Measurements from ENCODE around the gene MCM6.

The MCM6 gene

DNA sequence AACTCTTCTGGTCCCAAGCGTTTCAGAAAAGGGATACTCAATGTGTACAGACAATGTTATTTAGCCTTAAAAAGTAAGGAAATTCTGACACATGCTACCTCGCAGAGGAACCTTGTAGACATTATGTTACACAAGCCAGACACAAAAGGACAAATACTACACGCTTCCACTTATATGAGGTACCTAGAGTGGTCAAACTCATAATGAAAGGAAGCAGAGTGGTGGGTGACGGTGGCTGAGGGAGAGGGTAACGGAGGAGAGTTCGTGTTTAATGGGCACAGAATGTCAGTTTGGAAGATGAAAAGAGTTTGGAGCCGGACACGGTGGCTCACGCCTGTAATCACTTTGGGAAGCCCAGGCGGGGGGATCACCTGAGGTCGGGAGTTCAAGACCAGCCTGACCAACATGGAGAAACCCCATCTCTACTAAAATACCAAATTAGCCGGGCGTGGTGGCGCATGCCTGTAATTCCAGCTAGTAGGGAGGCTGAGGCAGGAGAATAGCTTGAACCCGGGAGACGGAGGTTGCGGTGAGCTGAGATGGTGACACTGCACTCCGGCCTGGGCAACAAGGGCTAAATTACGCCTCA is 1.4 kb downstream of the MCM6 start:
- DNase-seq (ENCODE audit: low read depth, low spot score): no peak
- H3K4me3 ChIP-seq (ENCODE audit: low read length): peak overlapping the region; percentile 85

DNA sequence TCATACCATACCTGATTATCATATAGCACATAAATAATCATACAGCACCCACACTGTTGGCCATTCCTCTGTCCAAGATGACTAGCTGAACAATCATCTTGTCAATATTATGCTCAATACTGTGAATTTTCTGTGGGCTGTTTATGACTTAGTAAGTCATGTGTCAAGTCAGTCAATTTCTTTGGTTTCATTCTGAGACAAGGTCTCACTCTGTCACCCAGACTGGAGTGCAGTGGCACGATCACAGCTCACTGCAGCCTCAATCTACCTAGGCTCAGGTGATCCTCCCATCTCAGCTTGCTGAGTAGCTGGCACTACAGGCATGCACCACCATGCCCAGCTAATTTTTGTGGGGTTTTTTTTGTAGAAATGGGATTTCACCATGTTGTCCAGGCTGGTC is 5.7 kb downstream of the MCM6 start:
- no peak for DNase-seq (ENCODE audit: low read depth, low spot score)
- H3K4me3 ChIP-seq (ENCODE audit: low read length): no peak overlapping the region

DNA sequence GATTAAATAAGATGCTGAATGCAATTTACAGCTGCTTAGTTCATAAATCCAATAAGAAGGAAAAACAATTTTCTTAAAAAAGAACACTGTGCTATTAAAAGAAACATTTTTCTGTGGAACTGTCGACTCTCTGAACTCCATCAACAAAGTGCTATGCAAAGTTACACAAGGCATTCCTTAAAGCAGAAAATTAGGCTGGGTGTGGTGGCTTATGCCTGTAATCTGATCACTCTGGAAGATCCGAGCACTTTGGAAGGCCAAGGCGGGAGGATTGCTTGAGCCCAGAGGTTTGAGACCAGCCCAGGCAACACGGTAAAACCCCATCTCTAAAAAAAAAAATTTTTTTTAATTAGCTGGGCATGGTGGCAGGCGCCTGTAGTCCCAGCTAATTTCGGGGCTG is 13.0 kb downstream of the MCM6 start:
- H3K4me3 ChIP-seq (ENCODE audit: low read length): no peak overlapping the region
- DNase-seq (ENCODE audit: low read depth, low spot score): no peak

DNA sequence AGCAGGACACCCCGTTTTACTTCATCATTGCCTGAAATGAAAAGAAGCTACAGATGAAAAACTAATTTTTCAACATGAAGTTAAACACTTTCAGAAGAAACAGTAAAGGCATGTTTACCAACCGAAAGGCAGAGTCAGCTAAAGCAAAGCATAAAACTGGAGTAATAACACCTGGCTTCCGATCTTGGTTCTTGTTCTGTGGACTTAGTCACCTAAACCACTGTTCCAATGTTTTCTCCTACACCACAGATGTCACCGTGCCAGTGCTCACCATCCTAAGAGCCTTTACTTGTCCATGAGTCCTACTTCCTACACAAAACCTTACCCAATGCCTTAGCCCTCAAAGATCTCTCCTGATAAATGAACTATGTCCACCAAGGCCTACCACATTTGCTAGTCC is 13.5 kb downstream of the MCM6 start:
- no peak overlapping the region for H3K4me3 ChIP-seq (ENCODE audit: low read length)
- no peak for DNase-seq (ENCODE audit: low read depth, low spot score)

DNA sequence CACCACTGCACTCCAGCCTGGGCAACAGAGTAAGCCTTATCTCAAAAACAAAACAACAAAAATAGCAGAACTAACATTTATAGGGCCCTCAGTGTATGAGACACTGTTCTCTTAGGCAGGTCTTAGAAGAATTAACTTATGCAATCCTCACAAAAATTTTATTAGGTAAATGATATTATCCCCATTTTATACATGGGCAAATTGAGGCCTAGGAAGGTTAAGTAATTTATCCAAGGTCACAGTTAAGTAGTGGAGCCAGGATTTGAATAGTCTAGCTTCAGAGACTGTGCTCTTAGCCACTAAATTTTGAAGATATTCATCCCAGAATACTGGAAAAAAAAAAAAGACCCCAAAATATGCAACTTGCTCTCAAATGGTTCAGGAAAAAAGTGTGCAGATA is 22.8 kb downstream of the MCM6 start:
- no peak overlapping the region for H3K4me3 ChIP-seq (ENCODE audit: low read length)
- no peak for DNase-seq (ENCODE audit: low read depth, low spot score)

DNA sequence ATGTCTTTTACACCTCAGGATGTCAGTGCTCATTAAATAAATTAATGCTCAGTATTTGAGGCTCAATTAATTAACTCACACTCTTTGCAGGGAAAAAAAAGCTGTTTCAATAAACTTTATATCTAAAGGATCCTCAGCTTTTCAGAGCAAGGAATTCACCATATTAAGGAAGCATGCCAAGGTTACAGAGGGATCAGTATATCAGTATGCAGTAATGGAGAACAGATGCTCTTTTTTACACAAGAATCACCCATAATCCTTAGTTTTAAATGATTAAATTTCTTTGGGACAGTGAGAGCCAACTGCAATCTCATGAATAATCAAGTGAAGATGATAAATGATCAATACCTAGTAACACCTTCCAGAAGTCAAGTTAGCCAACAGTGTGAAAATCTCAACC is 24.4 kb downstream of the MCM6 start:
- no peak for DNase-seq (ENCODE audit: low read depth, low spot score)

DNA sequence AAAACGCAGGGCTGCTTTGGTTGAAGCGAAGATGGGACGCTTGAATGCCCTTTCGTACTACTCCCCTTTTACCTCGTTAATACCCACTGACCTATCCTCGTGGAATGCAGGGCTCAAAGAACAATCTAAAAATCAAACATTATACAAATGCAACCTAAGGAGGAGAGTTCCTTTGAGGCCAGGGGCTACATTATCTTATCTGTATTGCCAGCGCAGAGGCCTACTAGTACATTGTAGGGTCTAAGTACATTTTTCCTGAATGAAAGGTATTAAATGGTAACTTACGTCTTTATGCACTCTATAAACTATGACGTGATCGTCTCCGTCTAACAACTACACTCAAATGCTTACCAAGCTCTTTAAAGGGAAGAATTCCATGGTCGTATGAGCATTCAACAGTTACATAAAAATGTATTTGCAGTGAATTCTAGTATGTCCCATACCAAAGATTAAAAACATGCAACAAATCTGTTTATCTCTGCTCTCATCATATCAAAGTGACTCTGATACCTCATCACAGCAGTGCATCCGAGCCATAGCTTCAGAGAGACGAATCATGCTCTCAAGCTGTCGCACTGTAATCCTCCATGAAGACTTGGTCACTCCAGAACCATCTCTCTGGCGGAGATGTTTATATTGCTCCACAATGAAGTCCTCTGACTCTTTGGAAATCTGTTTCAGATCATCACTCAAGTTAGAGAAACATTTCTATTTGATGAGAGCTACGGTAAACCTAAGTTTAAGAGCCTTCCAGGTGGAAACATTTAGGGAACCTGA is 25.2 kb downstream of the MCM6 start:
- no peak for DNase-seq (ENCODE audit: low read depth, low spot score)
- no peak overlapping the region for H3K4me3 ChIP-seq (ENCODE audit: low read length)

More for the DNA sequence above, 24.4 kb downstream of the MCM6 start:
- H3K4me3 ChIP-seq (ENCODE audit: low read length): no peak overlapping the region

DNA sequence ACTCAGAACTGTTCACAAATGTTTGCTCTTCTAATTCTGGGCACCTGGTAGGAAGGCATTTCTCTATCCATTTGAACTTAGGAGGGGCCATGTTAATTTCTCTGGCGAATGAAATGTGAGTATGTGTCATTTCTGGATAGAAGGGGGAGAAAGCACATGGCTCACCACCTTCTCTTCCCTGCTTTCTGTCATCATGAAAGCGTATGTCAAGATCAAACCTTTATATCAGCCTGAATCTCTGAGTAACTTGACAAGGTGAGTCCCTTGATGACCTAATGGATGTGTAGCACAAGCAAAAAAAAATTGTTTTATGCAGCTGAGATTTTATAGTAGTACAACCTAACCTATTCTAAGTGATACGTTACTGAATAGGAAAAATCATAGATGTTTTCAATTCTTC is 27.2 kb downstream of the MCM6 start:
- no peak overlapping the region for H3K4me3 ChIP-seq (ENCODE audit: low read length)
- DNase-seq (ENCODE audit: low read depth, low spot score): no peak

DNA sequence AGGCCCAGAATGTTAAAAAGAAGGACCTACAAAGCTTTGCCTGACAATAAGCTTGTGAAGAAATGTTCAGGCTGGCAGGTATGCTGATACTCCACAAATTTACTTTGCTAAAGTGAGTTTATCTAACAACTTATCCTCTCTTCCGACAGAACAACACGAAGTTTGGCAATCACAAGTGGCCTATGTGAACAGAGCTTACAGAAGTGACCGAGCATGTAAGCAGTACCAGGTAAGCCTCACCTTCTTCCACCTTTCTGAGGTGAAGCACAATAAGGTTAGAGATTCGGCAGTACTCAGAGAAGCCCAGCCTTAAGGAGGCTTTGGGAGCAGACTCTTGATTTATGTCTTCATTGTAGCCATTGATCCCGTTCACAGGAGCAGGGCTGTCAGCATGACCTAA is 30.2 kb downstream of the MCM6 start:
- H3K4me3 ChIP-seq (ENCODE audit: low read length): no peak overlapping the region
- no peak for DNase-seq (ENCODE audit: low read depth, low spot score)

DNA sequence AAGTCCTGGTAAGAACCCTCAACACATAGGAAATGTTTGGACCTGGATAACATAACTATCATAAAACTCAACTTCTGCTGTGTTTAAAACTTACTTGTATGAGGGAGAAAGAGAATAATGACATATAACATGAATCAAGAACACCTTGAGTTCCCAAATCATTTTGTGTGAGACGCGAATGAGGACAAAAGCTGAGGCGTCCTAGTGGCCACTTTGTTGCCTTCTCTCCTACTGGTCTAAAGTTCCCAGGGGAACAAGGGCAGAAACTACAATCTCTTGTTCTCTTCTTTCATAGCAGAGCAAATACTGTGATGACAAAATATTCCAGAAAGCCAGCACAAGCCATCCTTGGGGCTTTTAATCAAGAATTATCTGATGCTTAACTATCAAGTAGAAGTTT is 31.0 kb downstream of the MCM6 start:
- DNase-seq (ENCODE audit: low read depth, low spot score): no peak
- H3K4me3 ChIP-seq (ENCODE audit: low read length): no peak overlapping the region

DNA sequence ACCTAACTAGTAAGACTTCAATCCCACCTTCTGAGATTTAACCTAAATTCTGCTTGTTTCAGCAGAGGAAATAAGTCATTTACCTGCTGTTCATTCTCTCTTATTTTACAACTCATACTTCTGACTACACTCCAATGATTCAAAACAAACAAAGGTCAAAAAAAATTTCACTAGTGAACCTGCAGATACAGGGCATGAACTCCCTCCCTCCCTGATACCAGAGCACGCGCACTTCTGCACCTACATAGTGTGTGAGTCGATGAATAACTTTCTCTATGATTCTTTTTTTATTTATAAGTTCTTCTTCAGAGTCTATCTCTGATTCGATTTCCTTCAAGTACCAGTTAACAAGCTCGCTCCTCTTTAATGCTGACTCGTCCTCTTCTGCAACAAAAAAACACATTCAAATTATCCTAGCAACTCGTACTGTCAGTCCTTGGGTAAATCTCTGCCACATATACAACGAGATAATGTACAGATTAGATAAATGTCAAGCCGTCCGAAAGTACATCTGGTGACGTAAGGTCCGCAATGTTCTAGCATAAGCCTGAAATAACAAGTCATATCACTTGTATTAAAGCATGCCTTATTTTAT is 31.8 kb downstream of the MCM6 start:
- no peak overlapping the region for H3K4me3 ChIP-seq (ENCODE audit: low read length)
- DNase-seq (ENCODE audit: low read depth, low spot score): no peak

DNA sequence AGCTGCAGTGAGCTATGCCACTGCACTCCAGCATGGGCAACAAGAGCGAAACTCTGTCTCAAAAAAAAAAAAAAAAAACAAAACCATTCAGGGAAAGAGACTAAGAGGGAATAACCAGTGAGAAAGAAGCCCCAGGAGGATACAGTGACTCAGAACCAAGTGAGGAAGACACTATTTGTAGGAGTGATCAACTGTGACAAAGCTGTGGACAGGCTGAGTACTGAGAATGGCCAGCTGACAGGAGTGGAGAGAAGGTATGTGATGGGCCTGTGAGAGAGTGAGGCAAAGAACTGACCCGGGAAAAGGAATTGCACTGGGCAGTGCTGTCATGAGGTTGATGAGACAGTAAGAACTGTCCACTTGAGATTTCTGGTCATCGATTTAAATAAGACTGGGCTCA is 32.6 kb downstream of the MCM6 start:
- no peak for DNase-seq (ENCODE audit: low read depth, low spot score)
- H3K4me3 ChIP-seq (ENCODE audit: low read length): no peak overlapping the region

DNA sequence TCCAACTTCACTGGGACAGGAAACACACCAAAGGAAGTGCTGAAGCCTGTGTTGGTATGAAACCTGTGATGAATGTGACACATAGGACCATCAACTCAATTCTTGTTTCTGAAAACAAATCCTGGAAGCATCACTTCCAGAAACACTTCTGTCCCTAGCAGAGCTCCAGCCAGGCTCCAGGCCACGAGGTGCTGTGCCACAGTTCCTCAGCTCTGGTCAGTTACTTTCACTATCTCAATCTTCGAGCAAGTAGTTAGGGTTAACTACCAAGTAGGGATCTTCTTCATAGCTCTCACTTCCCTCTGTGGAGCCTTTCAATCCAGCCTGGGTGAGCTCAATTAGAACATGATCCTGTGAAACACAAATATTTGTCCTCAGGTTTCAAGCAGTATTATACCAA is 35.6 kb downstream of the MCM6 start:
- H3K4me3 ChIP-seq (ENCODE audit: low read length): no peak overlapping the region
- DNase-seq (ENCODE audit: low read depth, low spot score): no peak

DNA sequence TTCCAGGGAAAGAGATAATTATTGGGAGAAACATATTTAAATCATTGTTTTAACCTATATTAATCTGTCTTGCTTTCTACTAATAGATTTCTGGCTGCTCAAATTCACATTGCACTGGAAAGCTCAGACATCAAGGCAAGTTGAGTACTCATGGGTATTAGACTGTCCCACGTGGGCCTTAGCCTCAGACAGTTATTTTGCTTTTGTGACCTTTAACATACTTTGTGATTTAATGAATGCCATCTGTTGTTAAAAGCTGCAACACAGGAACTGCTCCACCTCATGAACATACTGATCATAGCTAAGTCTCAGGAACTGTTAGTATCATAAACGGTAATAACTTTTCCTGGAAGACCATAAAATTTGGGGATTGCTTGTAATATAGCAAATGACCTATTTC is 36.5 kb downstream of the MCM6 start:
- no peak overlapping the region for H3K4me3 ChIP-seq (ENCODE audit: low read length)
- DNase-seq (ENCODE audit: low read depth, low spot score): no peak

DNA sequence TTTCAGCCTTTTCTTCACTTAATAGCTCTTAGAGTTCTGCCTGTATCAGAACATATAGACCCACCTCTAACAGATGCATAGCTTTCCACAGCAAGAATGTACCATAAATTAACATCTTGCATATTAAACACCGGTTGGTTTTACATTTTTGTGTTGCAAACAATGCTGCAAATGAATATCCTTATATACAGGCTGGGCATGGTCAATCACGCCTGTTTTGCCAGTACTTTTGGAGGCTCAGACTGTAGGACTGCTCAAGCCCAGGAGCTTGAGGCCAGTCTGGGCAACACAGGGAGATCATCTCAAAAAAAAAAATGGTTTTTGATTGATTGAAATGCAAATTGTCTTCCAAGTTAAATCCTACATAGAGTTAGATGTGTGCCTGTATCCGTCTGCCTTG is 37.7 kb downstream of the MCM6 start:
- H3K4me3 ChIP-seq (ENCODE audit: low read length): no peak overlapping the region
- DNase-seq (ENCODE audit: low read depth, low spot score): no peak

DNA sequence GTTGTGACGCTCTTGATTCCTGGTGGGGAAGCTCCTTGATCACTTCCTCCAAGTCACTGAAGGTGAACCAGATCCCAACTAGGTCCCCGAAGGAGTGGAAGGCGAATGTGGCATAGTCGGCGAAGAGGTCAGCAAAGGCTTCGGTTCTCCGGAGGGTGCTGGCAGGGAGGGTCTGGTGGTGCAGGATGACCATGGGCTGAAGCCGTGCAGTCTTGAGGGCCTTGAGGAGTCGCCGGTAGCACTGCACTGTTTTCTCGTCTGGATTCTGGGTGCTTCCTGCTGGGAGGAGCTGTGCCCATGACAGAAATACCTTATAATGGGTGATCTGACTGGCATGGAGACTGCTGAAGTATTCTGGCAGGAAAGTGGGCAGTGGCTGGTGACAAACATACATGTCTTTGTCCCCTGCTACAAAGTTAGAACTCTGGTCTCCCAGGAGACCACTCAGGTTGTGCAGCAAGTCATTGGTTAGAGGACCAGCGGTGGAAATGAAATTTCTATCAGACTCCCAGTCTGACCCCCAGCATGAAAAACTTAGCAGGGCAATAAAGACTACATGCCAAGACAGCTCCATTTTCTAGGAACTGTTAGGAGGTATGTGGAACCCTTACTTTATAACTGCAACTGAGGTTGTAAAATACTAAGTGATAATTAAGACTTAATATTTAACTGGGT is 39.5 kb downstream of the MCM6 start, which contains the start of gene LCT:
Gene LCT (minus strand): TSS at position 589 of the 675 bp plus-strand sequence. CDS start 15 bp downstream, at position 574.
- no peak for DNase-seq (ENCODE audit: low read depth, low spot score)

DNA sequence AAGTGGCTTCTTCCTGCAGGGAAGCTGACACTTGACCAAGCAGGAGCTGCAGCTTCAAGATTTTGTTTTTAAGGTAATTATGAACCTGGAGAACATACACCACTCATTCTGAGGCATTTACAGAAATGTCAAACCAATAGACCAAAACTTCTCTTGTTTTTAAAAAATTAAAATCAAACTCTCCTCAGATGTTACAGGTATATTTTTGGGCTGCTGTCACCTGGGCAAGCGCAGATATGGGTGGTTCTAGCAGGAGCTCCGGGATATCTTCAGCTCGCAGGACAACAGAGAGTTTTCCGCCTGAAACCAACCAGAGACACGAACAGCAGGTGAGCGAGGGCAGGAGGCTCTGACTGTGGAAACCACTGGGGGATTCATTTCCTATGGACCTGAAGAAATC is 43.4 kb downstream of the MCM6 start:
- no peak overlapping the region for H3K4me3 ChIP-seq (ENCODE audit: low read length)
- no peak for DNase-seq (ENCODE audit: low read depth, low spot score)

More for the DNA sequence above, 39.5 kb downstream of the MCM6 start, which contains the start of gene LCT:
- no peak within 1 kb of the TSS for H3K4me3 ChIP-seq (ENCODE audit: low read length)

DNA sequence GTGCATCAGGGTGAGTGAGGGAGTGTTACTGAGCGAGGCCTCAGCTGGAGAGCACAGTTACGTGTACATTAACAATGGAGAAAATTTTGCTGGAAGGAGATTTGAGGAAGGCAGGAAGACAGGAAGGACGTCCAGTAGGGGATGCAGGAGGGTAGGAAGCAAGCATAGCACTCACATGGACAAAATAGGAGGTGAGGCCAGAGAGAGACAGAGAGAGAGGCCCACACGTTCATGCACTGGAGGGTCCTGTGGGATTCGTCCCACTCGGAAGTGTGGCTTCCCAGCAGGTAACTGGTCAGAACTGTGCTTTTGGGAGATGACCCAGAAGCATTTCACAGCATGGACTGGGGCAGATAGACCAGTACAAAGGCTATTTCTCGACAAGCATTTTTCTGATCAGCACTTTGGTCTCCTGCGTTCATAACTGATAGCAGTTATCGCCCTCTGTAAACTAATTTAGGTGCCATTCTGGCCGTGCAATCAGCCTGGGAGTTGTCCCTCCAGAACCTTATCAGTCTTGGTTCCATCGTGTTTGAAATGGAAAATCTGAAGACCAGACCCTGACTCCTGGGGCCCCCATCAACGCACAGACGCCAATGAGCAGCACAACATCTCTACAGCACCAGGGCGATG is 44.9 kb downstream of the MCM6 start:
- no peak for DNase-seq (ENCODE audit: low read depth, low spot score)
- no peak overlapping the region for H3K4me3 ChIP-seq (ENCODE audit: low read length)

DNA sequence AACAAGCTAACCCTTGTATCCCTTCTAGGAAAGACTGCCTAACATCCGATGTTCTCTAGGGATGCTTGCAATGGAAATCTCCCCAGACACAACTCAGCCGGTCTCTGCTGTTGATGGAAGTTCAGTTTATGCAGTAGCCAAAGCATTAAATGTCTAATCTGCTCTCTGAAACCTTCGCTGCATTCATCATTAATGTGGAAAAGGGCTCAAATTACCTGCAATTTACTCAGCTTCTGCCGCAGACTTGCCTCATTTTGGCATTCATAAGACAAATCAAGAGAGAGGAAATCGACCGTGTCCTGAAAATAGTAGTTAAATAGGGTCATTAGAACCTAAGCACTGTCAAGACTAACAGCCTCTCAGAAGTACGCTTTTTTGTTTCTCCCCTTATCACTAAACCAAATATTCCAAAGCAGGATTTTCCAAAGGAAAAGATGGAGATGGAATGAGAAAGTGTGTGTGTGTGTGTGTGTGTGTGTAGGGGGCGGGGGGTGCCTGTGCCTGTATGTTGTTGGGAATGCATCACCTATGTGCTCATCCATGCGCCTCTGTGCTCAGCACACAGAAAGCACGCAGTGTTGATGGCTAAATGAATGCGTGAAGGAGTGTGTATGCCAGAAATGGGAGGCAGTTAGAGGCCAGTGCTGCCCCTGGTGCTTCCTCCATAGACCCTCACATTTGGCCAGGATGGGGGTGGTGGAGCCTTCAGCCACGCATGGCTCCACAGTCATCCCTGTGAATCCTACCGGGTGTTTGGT is 46.7 kb downstream of the MCM6 start:
- H3K4me3 ChIP-seq (ENCODE audit: low read length): no peak overlapping the region
- no peak for DNase-seq (ENCODE audit: low read depth, low spot score)
